Immature natural killer cell (primary cell): ENCODE measurements around the gene DCP1A. TPM values are rescaled to one million over a fixed set of nuclear protein-coding genes. Genes with fewer than 3 reads are reported as not detected.
A peak's percentile ranks its signal among the peaks of the same experiment; 100 is the strongest.

Source experiments
- DNase-seq, 3 donors: peaks; one replicate each; pipeline ENCODE4 v3.0.0; 2022; ENCODE audit warnings: mixed read lengths in 1 of 3
- H3K27ac Mint-ChIP-seq, 6 donors: one replicate each; pipeline ENCODE4 v1.8.0; 2020; ENCODE audit warnings: mixed read lengths in 6 of 6, mild to moderate bottlenecking in 5 of 6, inconsistent platforms in 4 of 6, moderate library complexity in 3 of 6
- H3K27me3 Mint-ChIP-seq, 3 donors: one replicate each; pipeline ENCODE4 v1.8.0; 2020 to 2021; ENCODE audit warnings: low read depth in 3 of 3, mild to moderate bottlenecking in 3 of 3, mixed read lengths in 3 of 3, moderate library complexity in 3 of 3, inconsistent platforms in 1 of 3
- H3K36me3 Mint-ChIP-seq, 3 donors: one replicate each; pipeline ENCODE4 v1.8.0; 2020; ENCODE audit warnings: mixed read lengths in 3 of 3, inconsistent platforms in 2 of 3, mild to moderate bottlenecking in 2 of 3
- H3K4me1 Mint-ChIP-seq, 2 donors: one replicate each; pipeline ENCODE4 v1.8.0; 2020; ENCODE audit warnings: inconsistent platforms in 2 of 2, mild to moderate bottlenecking in 2 of 2, mixed read lengths in 2 of 2, moderate library complexity in 1 of 2
- H3K4me3 Mint-ChIP-seq, 5 donors: one replicate each; pipeline ENCODE4 v1.8.0; 2020; ENCODE audit warnings: mild to moderate bottlenecking in 5 of 5, mixed read lengths in 5 of 5, inconsistent platforms in 3 of 5, moderate library complexity in 3 of 5
- H3K9me3 Mint-ChIP-seq, 6 donors: one replicate each; pipeline ENCODE4 v1.8.0; 2020; ENCODE audit warnings: mild to moderate bottlenecking in 6 of 6, mixed read lengths in 6 of 6, inconsistent platforms in 4 of 6, moderate library complexity in 3 of 6
- polyA plus RNA-seq, 3 donors: library from polyadenylated mRNA; unstranded; fragments of 300-500 nt; fragmentation: Illumina TruSeq; gene quantifications; one replicate each; pipeline ENCODE4 v1.2.3, GENCODE V29; 2021

DCP1A gene
- polyA plus RNA-seq, 3 donors from 2014 or later, result 36.9 to 80.1 (median 51.8) TPM

GRCh38 chr3:53242642-53243041 is 104.7 kb downstream of the DCP1A start:
- Mint-ChIP-seq H3K4me3 (no peak overlapping the region), H3K9me3 (no peaks in the 10 kb centered on the region), H3K36me3 (peaks cover 0 to 5% (median 4%) of the 10 kb centered on the region in 3 donors), H3K27me3 (peaks cover 0 to 1% (median 0%) of the 10 kb centered on the region in 3 donors), H3K27ac (no peak overlapping the region), H3K4me1 (peaks cover 12 to 13% of the 10 kb centered on the region in 2 donors)
- DNase-seq, result no peak

- Mint-ChIP-seq H3K4me1 (peaks cover 10% of the 10 kb centered on the region in 2 donors), H3K27ac (peak overlapping the region in 1 of 6 donors; percentile 7), H3K4me3 (no peak overlapping the region), H3K9me3 (no peaks in the 10 kb centered on the region), H3K27me3 (peaks cover 0 to 1% (median 0%) of the 10 kb centered on the region in 3 donors), H3K36me3 (peaks cover 0 to 8% (median 4%) of the 10 kb centered on the region in 3 donors)
- no peak for DNase-seq
Observed at GRCh38 chr3:53242155-53242554, 105.2 kb downstream of the DCP1A start.

GRCh38 chr3:53240989-53241972 is 106.1 kb downstream of the DCP1A start:
- Mint-ChIP-seq H3K27me3 (peaks cover 0 to 1% (median 0%) of the 10 kb centered on the region in 3 donors), H3K36me3 (peaks cover 0 to 8% (median 3%) of the 10 kb centered on the region in 3 donors), H3K4me3 (no peak overlapping the region), H3K9me3 (no peaks in the 10 kb centered on the region), H3K4me1 (peaks cover 10% of the 10 kb centered on the region in 2 donors), H3K27ac (peak overlapping the region in 1 of 6 donors; percentile 11)
- DNase-seq, result no peak

GRCh38 chr3:53239800-53240199 is 107.5 kb downstream of the DCP1A start:
- H3K27ac Mint-ChIP-seq, result no peak overlapping the region
- H3K9me3 Mint-ChIP-seq, result no peaks in the 10 kb centered on the region
- H3K27me3 Mint-ChIP-seq, result no peaks in the 10 kb centered on the region
- H3K4me3 Mint-ChIP-seq, result no peak overlapping the region
- H3K4me1 Mint-ChIP-seq, result peaks cover 7 to 10% of the 10 kb centered on the region in 2 donors
- no peak for DNase-seq
- peaks cover 0 to 11% (median 0%) of the 10 kb centered on the region in 3 donors for H3K36me3 Mint-ChIP-seq

GRCh38 chr3:53238886-53239285 is 108.5 kb downstream of the DCP1A start:
- H3K4me3 Mint-ChIP-seq, result no peak overlapping the region
- no peak overlapping the region for H3K27ac Mint-ChIP-seq
- H3K36me3 Mint-ChIP-seq, result peaks cover 0 to 11% (median 0%) of the 10 kb centered on the region in 3 donors
- DNase-seq, result no peak
- no peaks in the 10 kb centered on the region for H3K27me3 Mint-ChIP-seq
- peaks cover 8 to 9% of the 10 kb centered on the region in 2 donors for H3K4me1 Mint-ChIP-seq
- no peaks in the 10 kb centered on the region for H3K9me3 Mint-ChIP-seq

GRCh38 chr3:53238051-53238850 is 109.1 kb downstream of the DCP1A start:
- H3K27ac Mint-ChIP-seq, result no peak overlapping the region
- H3K36me3 Mint-ChIP-seq, result peaks cover 3 to 17% (median 4%) of the 10 kb centered on the region in 3 donors
- no peak for DNase-seq
- H3K9me3 Mint-ChIP-seq, result no peaks in the 10 kb centered on the region
- H3K27me3 Mint-ChIP-seq, result peaks cover 0 to 1% (median 0%) of the 10 kb centered on the region in 3 donors
- peaks cover 2 to 4% of the 10 kb centered on the region in 2 donors for H3K4me1 Mint-ChIP-seq
- H3K4me3 Mint-ChIP-seq, result no peak overlapping the region

GRCh38 chr3:53236112-53236841 is 111.1 kb downstream of the DCP1A start:
- no peak for DNase-seq
- Mint-ChIP-seq H3K27ac (peak overlapping the region in 1 of 6 donors; percentile 19), H3K9me3 (no peaks in the 10 kb centered on the region), H3K36me3 (peaks cover 4 to 18% (median 4%) of the 10 kb centered on the region in 3 donors), H3K27me3 (peaks cover 0 to 1% (median 0%) of the 10 kb centered on the region in 3 donors), H3K4me3 (no peak overlapping the region), H3K4me1 (peaks cover 0 to 2% of the 10 kb centered on the region in 2 donors)

- Mint-ChIP-seq H3K9me3 (no peaks in the 10 kb centered on the region), H3K4me1 (peaks cover 0 to 2% of the 10 kb centered on the region in 2 donors), H3K4me3 (no peak overlapping the region), H3K27ac (peak overlapping the region in 1 of 6 donors; percentile 74), H3K36me3 (peaks cover 4 to 18% (median 4%) of the 10 kb centered on the region in 3 donors), H3K27me3 (peaks cover 0 to 1% (median 0%) of the 10 kb centered on the region in 3 donors)
- no peak for DNase-seq
Observed at GRCh38 chr3:53235545-53235944, 111.8 kb downstream of the DCP1A start.

- peaks cover 0 to 1% (median 0%) of the 10 kb centered on the region in 3 donors for H3K27me3 Mint-ChIP-seq
- no peaks in the 10 kb centered on the region for H3K9me3 Mint-ChIP-seq
- no peak overlapping the region for H3K27ac Mint-ChIP-seq
- no peak overlapping the region for H3K4me3 Mint-ChIP-seq
- H3K4me1 Mint-ChIP-seq, result peaks cover 0 to 2% of the 10 kb centered on the region in 2 donors
- DNase-seq, result no peak
- H3K36me3 Mint-ChIP-seq, result peaks cover 4 to 16% (median 4%) of the 10 kb centered on the region in 3 donors
Observed at GRCh38 chr3:53234841-53235232, 112.5 kb downstream of the DCP1A start.

- no peak overlapping the region for H3K27ac Mint-ChIP-seq
- DNase-seq, result no peak
- H3K4me3 Mint-ChIP-seq, result no peak overlapping the region
- H3K9me3 Mint-ChIP-seq, result no peaks in the 10 kb centered on the region
- peaks cover 4 to 14% (median 4%) of the 10 kb centered on the region in 3 donors for H3K36me3 Mint-ChIP-seq
- H3K27me3 Mint-ChIP-seq, result peaks cover 0 to 2% (median 1%) of the 10 kb centered on the region in 3 donors
- peaks cover 0 to 2% of the 10 kb centered on the region in 2 donors for H3K4me1 Mint-ChIP-seq
Observed at GRCh38 chr3:53234130-53234840, 113.1 kb downstream of the DCP1A start.
